ENCODE measurements around the gene ERICH6.

DNA sequence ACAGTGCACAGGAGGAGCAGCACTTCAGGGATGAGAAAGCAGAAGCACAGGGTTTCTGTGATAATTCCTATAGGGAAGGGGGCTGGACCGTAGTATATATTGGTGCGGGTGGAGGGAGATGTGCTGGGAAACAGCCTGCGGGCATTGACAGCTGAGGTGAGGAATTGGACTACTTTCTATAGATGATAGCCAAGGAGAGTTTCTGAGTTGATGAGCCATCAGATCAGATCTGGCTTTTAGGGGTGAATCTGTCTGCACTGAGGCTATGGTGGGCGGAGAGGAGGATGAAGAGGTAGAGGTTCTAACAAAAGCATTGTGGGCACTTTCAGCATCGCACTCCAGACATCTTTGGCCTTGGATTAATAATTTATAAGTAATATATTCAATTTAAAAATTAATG, 67.5 kb downstream of the ERICH6 start:
- TF ChIP-seq POLR2AphosphoS5 (IDR thresholded peaks at IDR 0.05; ENCODE audit: low read depth, low read length) = no peak
- no peak for TF ChIP-seq POLR2A (IDR thresholded peaks at IDR 0.05; ENCODE audit: low read depth, low read length)
- no peak for TF ChIP-seq TAF1 (IDR thresholded peaks at IDR 0.05; ENCODE audit: borderline replicate concordance, low read depth, low read length)
